Measurements from ENCODE around the gene ADAT1.

The ADAT1 gene

DNA sequence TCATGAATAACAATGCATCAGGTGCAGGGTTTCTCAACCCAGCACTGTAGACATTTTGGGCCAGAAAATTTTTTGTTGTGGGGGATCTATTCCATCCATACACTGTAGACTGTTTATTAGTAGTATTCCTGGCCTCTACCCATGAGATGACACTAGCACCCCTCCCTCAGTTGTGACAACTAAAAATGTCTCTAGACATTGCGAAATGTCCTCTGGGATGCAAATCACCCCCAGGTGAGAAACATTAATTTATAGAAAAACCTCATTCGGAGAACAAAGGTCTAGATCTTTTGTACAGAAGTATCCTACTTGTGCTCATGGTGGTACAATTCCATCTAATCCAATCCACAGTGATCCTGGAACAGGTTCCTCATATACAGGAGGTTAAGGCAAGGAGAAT, 4.3 kb downstream of the ADAT1 start:
- Histone ChIP-seq H3K27ac (no peak overlapping the region), H3K9me3 (no peaks in the 10 kb centered on the region), H3K4me1 (peaks cover 0 to 21% (median 18%) of the 10 kb centered on the region in 4 donors), H3K4me3 (no peak overlapping the region), H3K27me3 (no peaks in the 10 kb centered on the region), H3K36me3 (peaks cover 35 to 64% (median 48%) of the 10 kb centered on the region in 3 donors)
- TF ChIP-seq, protein P1, sequence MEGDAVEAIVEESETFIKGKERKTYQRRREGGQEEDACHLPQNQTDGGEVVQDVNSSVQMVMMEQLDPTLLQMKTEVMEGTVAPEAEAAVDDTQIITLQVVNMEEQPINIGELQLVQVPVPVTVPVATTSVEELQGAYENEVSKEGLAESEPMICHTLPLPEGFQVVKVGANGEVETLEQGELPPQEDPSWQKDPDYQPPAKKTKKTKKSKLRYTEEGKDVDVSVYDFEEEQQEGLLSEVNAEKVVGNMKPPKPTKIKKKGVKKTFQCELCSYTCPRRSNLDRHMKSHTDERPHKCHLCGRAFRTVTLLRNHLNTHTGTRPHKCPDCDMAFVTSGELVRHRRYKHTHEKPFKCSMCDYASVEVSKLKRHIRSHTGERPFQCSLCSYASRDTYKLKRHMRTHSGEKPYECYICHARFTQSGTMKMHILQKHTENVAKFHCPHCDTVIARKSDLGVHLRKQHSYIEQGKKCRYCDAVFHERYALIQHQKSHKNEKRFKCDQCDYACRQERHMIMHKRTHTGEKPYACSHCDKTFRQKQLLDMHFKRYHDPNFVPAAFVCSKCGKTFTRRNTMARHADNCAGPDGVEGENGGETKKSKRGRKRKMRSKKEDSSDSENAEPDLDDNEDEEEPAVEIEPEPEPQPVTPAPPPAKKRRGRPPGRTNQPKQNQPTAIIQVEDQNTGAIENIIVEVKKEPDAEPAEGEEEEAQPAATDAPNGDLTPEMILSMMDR (IDR thresholded peaks at IDR 0.05) = no peak
- no peak for DNase-seq
- intact Hi-C loops (cut with DNase I; ENCODE audit: low total_unique reads) = no loop called here

GRCh38 chr16:75617121-75617520, 6.0 kb downstream of the ADAT1 start:
- DNase-seq = no peak
- Histone ChIP-seq H3K36me3 (peaks cover 51 to 80% (median 58%) of the 10 kb centered on the region in 3 donors), H3K4me3 (no peak overlapping the region), H3K27me3 (no peaks in the 10 kb centered on the region), H3K4me1 (peaks cover 0 to 14% (median 13%) of the 10 kb centered on the region in 4 donors), H3K9me3 (no peaks in the 10 kb centered on the region), H3K27ac (no peak overlapping the region)
- TF ChIP-seq, protein P1 (IDR thresholded peaks at IDR 0.05) = no peak
- intact Hi-C loops (cut with DNase I; ENCODE audit: low total_unique reads) = no loop called here

GRCh38 chr16:75616521-75617010, 6.5 kb downstream of the ADAT1 start:
- Histone ChIP-seq H3K4me1 (peaks cover 0 to 8% (median 7%) of the 10 kb centered on the region in 4 donors), H3K9me3 (no peaks in the 10 kb centered on the region), H3K27ac (no peak overlapping the region), H3K27me3 (no peaks in the 10 kb centered on the region), H3K4me3 (no peak overlapping the region), H3K36me3 (peaks cover 57 to 86% (median 64%) of the 10 kb centered on the region in 3 donors)
- intact Hi-C loops (cut with DNase I; ENCODE audit: low total_unique reads) = no loop called here
- DNase-seq = no peak
- TF ChIP-seq, protein P1 (IDR thresholded peaks at IDR 0.05) = no peak

DNA sequence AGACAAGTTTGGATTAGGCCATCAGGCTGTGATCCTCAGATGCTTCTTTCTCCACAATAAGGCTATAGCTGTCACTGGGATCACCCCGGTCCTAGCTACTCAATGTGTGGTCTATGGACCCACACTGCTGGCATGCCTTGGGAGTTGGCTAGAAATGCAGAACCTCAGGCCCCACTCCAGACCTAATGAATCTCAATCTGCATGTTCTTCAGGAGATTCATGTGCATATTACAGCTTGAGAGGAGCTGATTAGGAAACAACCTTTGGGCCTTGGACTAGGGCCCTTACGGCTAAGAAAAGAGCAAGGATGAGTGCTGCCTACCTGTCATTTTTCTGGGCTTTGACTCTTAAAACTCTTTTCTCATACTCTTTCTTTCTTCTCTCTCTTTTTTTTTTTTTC, 7.5 kb downstream of the ADAT1 start:
- Histone ChIP-seq H3K27ac (no peak overlapping the region), H3K36me3 (peaks cover 66 to 95% (median 73%) of the 10 kb centered on the region in 3 donors), H3K27me3 (no peaks in the 10 kb centered on the region), H3K4me1 (no peaks in the 10 kb centered on the region), H3K4me3 (no peak overlapping the region), H3K9me3 (no peaks in the 10 kb centered on the region)
- intact Hi-C loops (cut with DNase I; ENCODE audit: low total_unique reads) = no loop called here
- TF ChIP-seq, protein P1 (IDR thresholded peaks at IDR 0.05) = no peak
- no peak for DNase-seq

- Histone ChIP-seq H3K4me1 (no peaks in the 10 kb centered on the region), H3K9me3 (no peaks in the 10 kb centered on the region), H3K36me3 (peaks cover 73 to 97% (median 74%) of the 10 kb centered on the region in 3 donors), H3K4me3 (no peak overlapping the region), H3K27me3 (no peaks in the 10 kb centered on the region), H3K27ac (no peak overlapping the region)
- DNase-seq = no peak
- TF ChIP-seq, protein P1 (IDR thresholded peaks at IDR 0.05) = no peak
- intact Hi-C loops (cut with DNase I; ENCODE audit: low total_unique reads) = no loop called here
Observed at GRCh38 chr16:75614066-75614897, 8.8 kb downstream of the ADAT1 start.

Data from tibial artery (tissue), 4 donors.